Stomach (tissue), 9 donors: ENCODE data around the gene CSH1. TPM values are rescaled to one million over a fixed set of nuclear protein-coding genes. Genes with fewer than 3 reads are reported as not detected.
A peak's percentile ranks its signal among the peaks of the same experiment; 100 is the strongest.

ENCODE experiments used
- DNase-seq, 2 donors: peaks; one replicate each; pipeline versions ENCODE4 v3.0.0 to v3.0.0-alpha.2; 2013 to 2019
- H3K27ac ChIP-seq, 5 donors: fragments of 200-600 bp in 4 of 5; sonication (generic) in 4 of 5; one replicate each; pipeline ENCODE4 v1.5.1; 2013 to 2019; ENCODE audit warnings: mild to moderate bottlenecking in 1 of 5, moderate library complexity in 1 of 5
- H3K27me3 ChIP-seq, 3 donors: fragments of 200-600 bp; sonication (generic); one replicate each; pipeline ENCODE4 v1.5.1; 2017 to 2019; ENCODE audit warnings: mixed run types in 1 of 3
- H3K36me3 ChIP-seq, 4 donors: fragments of 200-600 bp; sonication (generic); 1 replicate in 3 of 4; 2 replicates in 1 of 4; pipeline ENCODE4 v1.5.1; 2016 to 2019
- H3K4me1 ChIP-seq, 4 donors: fragments of 200-600 bp; sonication (generic); one replicate each; pipeline ENCODE4 v1.5.1; 2016 to 2019
- H3K4me3 ChIP-seq, 4 donors: fragments of 200-600 bp; sonication (generic) in 3 of 4; one replicate each; pipeline ENCODE4 v1.5.1; 2016 to 2019; ENCODE audit warnings: mild to moderate bottlenecking in 1 of 4
- H3K9me3 ChIP-seq, 4 donors: fragments of 200-600 bp; sonication (generic); one replicate each; pipeline ENCODE4 v1.5.1; 2016 to 2019
- EP300 ChIP-seq: sonication (generic); formaldehyde crosslinking; IDR thresholded peaks from one replicate; pipeline ENCODE4 v1.6.1; 2017; ENCODE audit warnings: antibody characterized with exemption
- POLR2A ChIP-seq, 4 donors: fragments of 450-650 bp; IDR thresholded peaks; one replicate each; pipeline ENCODE4 v1.6.1; 2016; ENCODE audit warnings: antibody characterized with exemption in 4 of 4, control low read depth in 2 of 4, mild to moderate bottlenecking in 1 of 4, moderate library complexity in 1 of 4
- POLR2AphosphoS5 ChIP-seq, 3 donors: sonication (generic); formaldehyde crosslinking; IDR thresholded peaks; one replicate each; pipeline ENCODE4 v1.6.1; 2016; ENCODE audit warnings: antibody characterized with exemption in 3 of 3
- WGBS, 5 donors: extraction: QIAGEN DNeasy Blood & Tissue Kit in 3 of 5; methylation state at CpG; one replicate each; pipeline versions ENCODE4 v1.1.5 to v1.1.7; 2013 to 2018; 5-methylcytosine and 5-hydroxymethylcytosine counted together
- intact Hi-C: fragments of 100-400 bp; cut with DNase I; formaldehyde crosslinking; loops from one replicate; pipeline ENCODE4 v1.15.1; 2023; ENCODE audit warnings: low total_unique reads
- polyA plus RNA-seq, 3 donors: library from polyadenylated mRNA; stranded (reverse); fragments of 200-250 nt; gene quantifications; one replicate each; pipeline ENCODE4 v1.2.3, GENCODE V29; 2013
- total RNA-seq, 5 donors: library from RNA; depleted of rRNA; stranded (reverse); fragments of >200 nt; gene quantifications; one replicate each; pipeline versions ENCODE4 v1.1.0 to v1.2.3, GENCODE V29; 2014 to 2016
- TF ChIP-seq, protein P1 (sequence below), 7 experiments: fragments of 450-650 bp in 4 of 7; fragments of 200-600 bp in 3 of 7; sonication (generic) in 3 of 7; IDR thresholded peaks; one replicate each; pipeline ENCODE4 v1.5.1; 2016 to 2019; ENCODE audit warnings: antibody characterized with exemption in 7 of 7, control low read depth in 2 of 7, mild to moderate bottlenecking in 1 of 7
- donor health status: healthy with polysubstance abuse.
- donor health status: Bipolar disorder and iron deficiency.
- donor health status: healthy.

Gene CSH1
- total and polyA plus RNA-seq, 8 donors, result not detected

DNA sequence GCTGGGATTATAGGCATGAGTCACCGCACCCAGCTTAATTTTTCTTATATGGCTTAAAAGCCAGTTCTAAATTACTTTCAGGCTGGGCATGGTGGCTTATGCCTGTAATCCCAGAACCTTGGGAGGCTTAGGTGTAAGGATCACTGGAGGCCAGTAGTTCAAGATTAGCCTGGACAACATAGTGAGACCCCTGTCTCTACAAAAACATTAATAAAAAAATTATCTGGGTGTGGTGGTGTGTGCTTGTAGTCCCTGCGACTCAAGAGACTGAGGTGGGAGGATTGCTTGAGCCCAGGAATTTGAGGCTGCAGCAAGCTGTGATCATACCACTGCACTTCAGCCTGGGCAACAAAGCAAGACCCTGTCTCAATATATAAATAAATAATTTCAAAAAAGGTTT is 43.1 kb downstream of the CSH1 start:
- no peaks in the 10 kb centered on the region for H3K27me3 ChIP-seq
- H3K36me3 ChIP-seq, result no peaks in the 10 kb centered on the region
- H3K27ac ChIP-seq, result no peak overlapping the region
- peaks cover 0 to 12% (median 8%) of the 10 kb centered on the region in 4 donors for H3K4me1 ChIP-seq
- WGBS, 5 donors, result 89 to 95% (median 92%) methylated on average over 2 of the region's 2 CpGs
- no peak overlapping the region for H3K4me3 ChIP-seq
- no peaks in the 10 kb centered on the region for H3K9me3 ChIP-seq
- intact Hi-C loops, result no loop called here
- TF ChIP-seq POLR2AphosphoS5 (IDR thresholded peaks at IDR 0.05) (no peak), POLR2A (IDR thresholded peaks at IDR 0.05) (no peak), EP300 (no peak)
- TF ChIP-seq, protein P1, sequence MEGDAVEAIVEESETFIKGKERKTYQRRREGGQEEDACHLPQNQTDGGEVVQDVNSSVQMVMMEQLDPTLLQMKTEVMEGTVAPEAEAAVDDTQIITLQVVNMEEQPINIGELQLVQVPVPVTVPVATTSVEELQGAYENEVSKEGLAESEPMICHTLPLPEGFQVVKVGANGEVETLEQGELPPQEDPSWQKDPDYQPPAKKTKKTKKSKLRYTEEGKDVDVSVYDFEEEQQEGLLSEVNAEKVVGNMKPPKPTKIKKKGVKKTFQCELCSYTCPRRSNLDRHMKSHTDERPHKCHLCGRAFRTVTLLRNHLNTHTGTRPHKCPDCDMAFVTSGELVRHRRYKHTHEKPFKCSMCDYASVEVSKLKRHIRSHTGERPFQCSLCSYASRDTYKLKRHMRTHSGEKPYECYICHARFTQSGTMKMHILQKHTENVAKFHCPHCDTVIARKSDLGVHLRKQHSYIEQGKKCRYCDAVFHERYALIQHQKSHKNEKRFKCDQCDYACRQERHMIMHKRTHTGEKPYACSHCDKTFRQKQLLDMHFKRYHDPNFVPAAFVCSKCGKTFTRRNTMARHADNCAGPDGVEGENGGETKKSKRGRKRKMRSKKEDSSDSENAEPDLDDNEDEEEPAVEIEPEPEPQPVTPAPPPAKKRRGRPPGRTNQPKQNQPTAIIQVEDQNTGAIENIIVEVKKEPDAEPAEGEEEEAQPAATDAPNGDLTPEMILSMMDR (IDR thresholded peaks at IDR 0.05), result no peak
- no peak for DNase-seq

DNA sequence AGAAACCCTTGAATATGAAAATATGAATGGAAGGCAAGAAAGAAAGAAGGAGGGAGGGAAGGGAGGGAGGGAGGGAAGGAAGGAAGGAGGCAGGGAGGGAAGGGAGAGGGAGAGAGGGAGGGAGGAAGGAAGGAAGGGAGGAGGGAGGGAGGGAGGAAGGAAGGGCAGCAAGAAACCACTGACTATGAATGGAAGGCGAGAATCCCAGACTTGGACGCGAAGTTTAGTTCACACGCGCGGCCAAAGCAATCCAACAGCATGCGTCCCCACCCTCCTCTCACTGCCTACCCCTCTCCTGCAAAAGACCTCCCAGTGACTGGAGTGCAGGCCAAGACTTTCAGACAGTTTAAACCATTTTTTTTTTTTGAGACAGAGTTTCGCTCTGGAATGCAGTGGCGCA is 46.0 kb downstream of the CSH1 start:
- WGBS, 5 donors, result 62 to 89% (median 80%) methylated on average over 9 of the region's 9 CpGs
- Histone ChIP-seq H3K4me1 (peaks cover 0 to 13% (median 8%) of the 10 kb centered on the region in 4 donors), H3K9me3 (no peaks in the 10 kb centered on the region), H3K4me3 (no peak overlapping the region), H3K36me3 (no peaks in the 10 kb centered on the region), H3K27ac (no peak overlapping the region), H3K27me3 (no peaks in the 10 kb centered on the region)
- intact Hi-C loops, result no loop called here
- no peak for TF ChIP-seq POLR2A (IDR thresholded peaks at IDR 0.05)
- TF ChIP-seq, protein P1 (IDR thresholded peaks at IDR 0.05), result no peak
- DNase-seq, result no peak

DNA sequence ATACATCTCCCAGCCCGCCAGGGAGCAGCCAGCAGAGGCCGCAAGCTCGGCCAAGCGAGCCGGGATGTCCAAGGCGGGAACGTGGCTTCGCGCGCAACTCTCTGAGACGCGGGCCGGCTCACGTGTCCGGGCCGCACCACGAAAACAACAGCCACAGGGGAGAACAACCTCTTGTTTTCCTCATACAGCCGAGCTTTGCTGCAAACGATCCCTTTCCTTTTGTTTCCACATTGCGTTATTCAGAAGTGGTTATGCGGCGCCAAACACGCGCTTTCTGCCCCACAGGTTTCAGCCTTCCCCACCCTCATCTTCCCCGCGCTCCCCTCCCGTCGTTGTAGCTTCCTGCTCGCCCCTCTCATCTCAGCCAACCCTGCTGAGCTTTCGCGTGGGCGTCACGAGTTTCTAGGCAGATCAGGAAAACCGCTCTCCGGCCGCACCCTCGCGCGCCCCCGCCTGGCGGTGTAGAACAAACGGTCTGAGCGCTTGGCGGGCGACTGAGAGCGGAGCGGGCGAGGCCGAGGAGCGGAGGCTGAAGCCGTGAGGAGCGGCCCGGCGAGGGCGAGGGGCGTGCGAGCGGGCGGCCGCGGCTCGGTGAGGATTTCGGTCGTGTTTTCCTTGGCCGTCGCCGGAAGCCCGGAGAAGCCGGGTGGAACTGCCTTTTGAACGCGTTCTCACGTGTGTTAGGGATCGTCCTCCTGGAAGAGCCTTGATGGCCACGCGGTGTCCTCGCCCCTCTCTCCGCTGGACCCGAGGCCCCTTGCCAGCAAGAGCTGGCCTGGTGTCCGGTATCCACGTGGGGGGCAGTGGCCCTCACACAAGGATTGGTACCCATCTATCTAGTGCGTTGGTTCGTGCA is 47.3 kb downstream of the CSH1 start:
- H3K4me3 ChIP-seq, result peak overlapping the region; percentile 23 to 39 (median 32)

DNA sequence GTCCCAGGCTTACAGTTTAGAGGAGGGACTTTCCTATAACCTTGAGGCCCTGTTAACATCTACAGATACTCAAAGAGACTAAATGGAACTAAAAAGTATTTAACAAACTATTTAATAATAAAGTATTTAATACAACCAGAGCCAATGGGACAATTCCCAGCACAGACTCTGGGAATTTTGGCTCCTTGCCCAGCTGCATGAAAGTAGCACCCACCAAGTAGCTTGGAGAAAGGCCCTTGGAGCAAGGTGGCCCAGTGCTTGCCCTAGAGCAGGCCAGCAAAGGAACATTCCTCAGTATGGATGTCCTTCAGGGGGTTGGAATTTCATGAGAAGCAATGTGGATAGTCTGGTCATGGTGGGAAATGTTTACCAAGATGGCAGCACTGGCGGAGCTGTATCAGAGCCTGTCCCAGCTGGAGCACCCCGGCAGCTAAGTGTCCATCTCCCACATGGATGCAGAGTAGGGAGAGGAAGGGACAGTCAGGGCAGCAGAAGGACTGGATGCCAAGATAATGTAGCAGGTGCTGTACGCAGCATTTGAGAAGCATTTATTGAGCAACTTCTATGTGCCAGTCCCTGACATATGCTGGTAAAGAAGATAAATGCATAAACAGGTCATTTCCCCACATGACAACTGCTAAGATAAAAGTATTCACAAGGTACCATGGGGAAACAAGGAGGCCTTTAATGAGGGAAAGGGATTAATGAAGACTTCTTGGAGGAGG is 48.7 kb downstream of the CSH1 start:
- DNase-seq, result no peak
- intact Hi-C loops, result no loop called here
- Histone ChIP-seq H3K36me3 (no peaks in the 10 kb centered on the region), H3K9me3 (no peaks in the 10 kb centered on the region), H3K4me1 (peaks cover 6 to 25% (median 13%) of the 10 kb centered on the region in 4 donors), H3K4me3 (no peak overlapping the region), H3K27ac (no peak overlapping the region), H3K27me3 (no peaks in the 10 kb centered on the region)
- 79 to 98% (median 86%) methylated on average over 3 of the region's 3 CpGs for WGBS, 5 donors
- TF ChIP-seq, protein P1 (IDR thresholded peaks at IDR 0.05), result no peak
- TF ChIP-seq EP300 (no peak), POLR2AphosphoS5 (IDR thresholded peaks at IDR 0.05) (no peak), POLR2A (IDR thresholded peaks at IDR 0.05) (no peak)

More for the DNA sequence above, 47.3 kb downstream of the CSH1 start:
- 16 to 28% (median 18%) methylated on average over 68 to 82 of the region's 82 CpGs for WGBS, 5 donors
- no peaks in the 10 kb centered on the region for H3K36me3 ChIP-seq
- peak; percentile 94 to 97 for DNase-seq
- TF ChIP-seq, protein P1 (IDR thresholded peaks at IDR 0.05), result peak in 5 of 7 experiments; percentile 41 to 69 (median 60)
- TF ChIP-seq POLR2AphosphoS5 (IDR thresholded peaks at IDR 0.05), result peak in 1 of 3 donors; percentile 29
- TF ChIP-seq POLR2A (IDR thresholded peaks at IDR 0.05), result no peak
- intact Hi-C loops, result no loop called here
- H3K27ac ChIP-seq, result peak overlapping the region in 4 of 5 donors; percentile 52 to 67 (median 60)
- peaks cover under 1 to 18% (median 8%) of the 10 kb centered on the region in 4 donors for H3K4me1 ChIP-seq
- no peaks in the 10 kb centered on the region for H3K9me3 ChIP-seq
- H3K27me3 ChIP-seq, result no peaks in the 10 kb centered on the region
